Left lobe of liver (tissue), 2 donors: ENCODE measurements around the gene FBRS. TPM values are rescaled to one million over a fixed set of nuclear protein-coding genes. Genes with fewer than 3 reads are reported as not detected.

ENCODE experiments used
- ATAC-seq: fragments of 200-7000 bp; cut with Tn5 transposase; one replicate; pipeline ENCODE4 v1.9.1; 2020; ENCODE audit warnings: mild to moderate bottlenecking, moderate library complexity
- DNase-seq: peaks from one replicate; pipeline ENCODE4 v3.0.0-alpha.2; 2020; ENCODE audit warnings: low spot score
- total RNA-seq: library from RNA; stranded (reverse); gene quantifications from one replicate; pipeline ENCODE4 v1.2.1, GENCODE V29; 2021
- donor health status: DM: no; HTN: no; CAD: no; lungs with moderate emphysema.
- donor health status: DM: no; HTN: yes; CAD: no.

The FBRS gene
- total RNA-seq, 1 donor from 2014 or later = 22.7 TPM

- DNase-seq = no peak
- ATAC-seq = no peak
Measured at GRCh38 chr16:30641378-30641982, 16.8 kb upstream of the FBRS start.

DNA sequence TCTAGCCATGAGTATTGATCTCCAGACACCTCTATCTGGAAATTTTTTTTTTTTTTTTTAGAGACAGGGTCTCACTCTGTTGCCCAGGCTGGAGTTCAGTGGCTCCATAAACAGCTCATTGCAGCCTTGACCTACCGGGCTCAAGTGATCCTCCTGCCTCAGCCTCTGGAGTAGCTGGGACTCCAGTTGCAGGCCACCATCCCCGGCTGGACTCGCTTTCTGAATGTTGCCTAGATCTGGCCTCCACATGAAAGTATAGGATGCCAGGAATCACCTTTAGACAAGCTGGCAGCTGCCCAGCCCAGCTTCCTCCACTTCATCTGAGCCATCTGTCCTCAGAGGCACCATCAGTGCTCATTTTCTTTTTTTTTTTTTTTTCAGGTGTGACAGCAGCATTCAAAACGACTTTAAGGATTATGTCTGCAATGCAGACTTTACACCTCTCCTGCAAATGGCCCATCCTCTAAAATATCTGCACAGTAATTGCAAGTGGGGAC is 13.8 kb upstream of the FBRS start:
- DNase-seq = no peak

GRCh38 chr16:30645727-30646126 is 12.5 kb upstream of the FBRS start:
- ATAC-seq = no peak
- no peak for DNase-seq

More for the DNA sequence above, 13.8 kb upstream of the FBRS start:
- ATAC-seq = no peak

DNA sequence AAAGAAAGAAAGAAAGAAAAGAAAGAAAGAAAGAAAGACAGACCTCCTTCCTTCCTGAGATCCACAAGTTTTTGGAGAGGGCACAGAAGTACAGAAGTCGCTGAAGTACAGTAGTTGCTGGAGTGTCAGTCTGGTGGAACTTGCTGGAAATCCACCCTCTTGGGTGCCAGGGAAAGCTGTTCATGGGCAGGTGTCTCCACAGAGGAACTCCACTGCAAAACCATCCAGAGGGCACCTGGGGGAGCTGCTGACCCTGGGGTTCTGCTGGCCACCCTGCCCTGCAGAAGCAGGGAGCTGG is 11.0 kb upstream of the FBRS start:
- DNase-seq (no peak), ATAC-seq (no peak)

- DNase-seq = no peak
- ATAC-seq = no peak
Measured at GRCh38 chr16:30649725-30650368, 8.4 kb upstream of the FBRS start.

DNA sequence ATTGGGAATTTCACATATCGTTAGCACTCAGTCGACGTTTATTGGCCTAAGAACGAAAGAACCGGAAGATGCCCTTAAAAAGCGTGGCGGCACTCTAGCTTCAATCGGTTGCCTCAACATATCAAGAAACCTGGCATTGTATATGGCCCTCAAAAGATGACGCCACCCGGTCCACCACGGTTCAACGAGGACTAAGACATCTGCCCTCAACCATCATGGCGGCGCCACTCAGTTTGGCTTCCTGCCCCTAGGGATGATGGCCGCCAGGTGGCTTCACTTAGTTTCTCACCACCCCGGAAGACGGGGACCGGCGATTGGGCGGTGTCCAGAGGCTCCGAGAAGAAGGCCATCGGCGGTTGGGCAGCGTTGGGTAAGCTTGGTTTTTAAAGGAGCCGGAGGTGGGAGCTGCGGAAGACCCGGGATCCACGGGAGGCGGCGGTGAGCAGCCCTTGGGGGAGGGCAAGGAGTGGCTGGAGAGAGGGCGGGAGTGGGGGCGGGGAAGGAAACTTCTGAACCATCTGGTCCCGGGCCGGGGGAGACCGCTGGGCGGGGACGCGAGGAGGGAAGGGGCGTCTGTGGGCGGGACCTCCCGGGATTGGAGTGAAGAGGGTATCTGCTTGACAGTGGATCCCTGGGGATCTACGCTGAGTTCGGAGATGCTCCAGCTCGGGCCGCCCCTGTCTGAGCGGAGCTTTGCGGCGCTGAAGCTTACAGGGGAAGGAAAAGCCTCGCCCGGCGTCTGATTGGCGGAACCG is 7.7 kb upstream of the FBRS start, which contains the start of gene PRR14:
PRR14 (plus strand) TSS at position 592 of the 755 bp plus-strand sequence. CDS start 686 bp downstream, outside the sequence.
- peak; percentile 84 for ATAC-seq
- peak; percentile 100 for DNase-seq

- DNase-seq (peak; percentile 76), ATAC-seq (peak; percentile 77)
Measured at GRCh38 chr16:30651124-30652004, 6.9 kb upstream of the FBRS start.

- DNase-seq = no peak
- no peak for ATAC-seq
Measured at GRCh38 chr16:30652005-30652296, 6.3 kb upstream of the FBRS start.

- ATAC-seq = no peak
- DNase-seq = no peak
Measured at GRCh38 chr16:30652718-30653117, 5.5 kb upstream of the FBRS start.

- ATAC-seq (no peak), DNase-seq (no peak)
Measured at GRCh38 chr16:30654856-30655255, 3.4 kb upstream of the FBRS start.

DNA sequence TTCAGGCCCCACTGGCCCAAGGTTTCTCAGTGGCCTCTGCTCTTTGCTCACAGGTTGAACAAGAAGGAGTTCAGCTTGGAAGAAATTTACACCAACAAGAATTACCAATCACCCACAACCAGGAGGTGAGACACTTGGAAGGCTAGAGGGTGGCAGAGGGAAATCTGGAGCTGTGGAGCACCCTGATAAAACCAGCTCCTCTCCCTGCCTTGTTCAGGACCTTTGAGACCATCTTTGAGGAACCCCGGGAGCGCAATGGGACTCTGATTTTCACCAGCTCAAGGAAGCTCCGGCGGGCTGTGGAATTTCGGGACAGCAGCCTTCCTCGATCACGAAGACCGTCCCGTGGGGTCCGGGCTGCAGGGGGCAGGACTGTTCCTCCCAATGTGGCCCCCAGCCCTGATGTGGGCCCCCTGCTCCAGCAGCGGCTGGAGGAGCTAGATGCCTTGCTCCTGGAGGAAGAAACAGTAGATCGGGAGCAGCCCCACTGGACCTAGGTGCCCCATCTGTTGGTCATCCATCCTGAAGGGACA is 2.4 kb upstream of the FBRS start:
- no peak for ATAC-seq
- no peak for DNase-seq

DNA sequence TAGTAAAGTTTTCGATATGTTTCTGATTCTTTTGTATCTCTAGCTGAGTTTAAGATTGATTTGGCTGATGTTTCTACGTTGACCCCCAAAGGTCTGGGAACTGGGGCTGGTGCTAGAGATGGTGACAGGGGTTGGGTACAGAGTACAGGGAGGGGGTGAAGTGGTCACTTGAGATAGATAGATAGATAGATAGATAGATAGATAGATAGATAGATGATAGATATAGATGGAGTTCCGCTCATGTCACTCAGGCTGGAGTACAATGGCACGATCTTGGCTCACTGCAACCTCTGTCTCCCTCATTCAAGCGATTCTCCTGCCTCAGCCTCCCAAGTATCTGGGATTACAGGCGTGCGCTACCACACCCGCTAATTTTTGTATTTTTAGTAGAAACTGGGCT is 1.8 kb upstream of the FBRS start:
- DNase-seq (no peak), ATAC-seq (no peak)

GRCh38 chr16:30656974-30657865 is 1.0 kb upstream of the FBRS start:
- DNase-seq (no peak), ATAC-seq (no peak)

DNA sequence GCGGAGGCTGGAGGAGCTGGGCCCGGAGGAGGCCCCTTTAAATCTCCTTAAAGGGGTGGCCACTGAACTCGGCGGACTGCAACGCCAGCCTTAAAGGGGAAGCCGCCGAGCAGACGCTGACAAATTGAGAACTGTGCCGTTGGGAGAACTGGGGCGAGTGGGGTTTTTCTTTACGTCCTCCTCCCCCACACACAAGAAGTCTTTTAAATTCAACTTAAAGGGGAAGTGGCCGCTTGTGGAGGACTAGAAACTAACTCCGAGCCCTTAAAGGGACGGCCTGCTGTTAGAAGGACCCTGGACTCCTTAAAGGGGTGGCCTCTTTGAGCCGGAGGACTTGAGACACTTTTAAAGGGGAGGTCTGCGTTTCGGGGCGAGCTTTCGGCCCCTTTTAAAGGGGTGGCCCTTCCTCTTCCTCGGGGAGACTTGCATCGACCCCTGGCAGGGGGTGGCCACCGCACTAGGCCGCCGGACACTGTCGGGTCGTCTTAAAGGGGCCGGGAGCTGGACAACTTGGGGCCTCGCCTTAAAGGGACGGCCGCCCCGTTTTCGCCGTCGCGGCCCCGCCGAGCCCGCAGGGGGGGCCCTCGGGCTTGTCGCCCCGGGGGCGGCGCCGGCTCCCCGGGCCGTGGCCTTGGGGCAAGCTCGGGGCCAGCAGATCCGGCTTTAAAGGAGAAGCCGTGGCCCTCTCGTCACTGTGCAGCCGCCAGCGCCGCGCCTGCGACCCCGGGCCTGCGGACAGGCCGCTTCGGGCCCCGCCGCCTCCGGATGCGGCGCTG is 688 bp downstream of the FBRS start:
- DNase-seq (peak; percentile 82), ATAC-seq (peak; percentile 44)

DNA sequence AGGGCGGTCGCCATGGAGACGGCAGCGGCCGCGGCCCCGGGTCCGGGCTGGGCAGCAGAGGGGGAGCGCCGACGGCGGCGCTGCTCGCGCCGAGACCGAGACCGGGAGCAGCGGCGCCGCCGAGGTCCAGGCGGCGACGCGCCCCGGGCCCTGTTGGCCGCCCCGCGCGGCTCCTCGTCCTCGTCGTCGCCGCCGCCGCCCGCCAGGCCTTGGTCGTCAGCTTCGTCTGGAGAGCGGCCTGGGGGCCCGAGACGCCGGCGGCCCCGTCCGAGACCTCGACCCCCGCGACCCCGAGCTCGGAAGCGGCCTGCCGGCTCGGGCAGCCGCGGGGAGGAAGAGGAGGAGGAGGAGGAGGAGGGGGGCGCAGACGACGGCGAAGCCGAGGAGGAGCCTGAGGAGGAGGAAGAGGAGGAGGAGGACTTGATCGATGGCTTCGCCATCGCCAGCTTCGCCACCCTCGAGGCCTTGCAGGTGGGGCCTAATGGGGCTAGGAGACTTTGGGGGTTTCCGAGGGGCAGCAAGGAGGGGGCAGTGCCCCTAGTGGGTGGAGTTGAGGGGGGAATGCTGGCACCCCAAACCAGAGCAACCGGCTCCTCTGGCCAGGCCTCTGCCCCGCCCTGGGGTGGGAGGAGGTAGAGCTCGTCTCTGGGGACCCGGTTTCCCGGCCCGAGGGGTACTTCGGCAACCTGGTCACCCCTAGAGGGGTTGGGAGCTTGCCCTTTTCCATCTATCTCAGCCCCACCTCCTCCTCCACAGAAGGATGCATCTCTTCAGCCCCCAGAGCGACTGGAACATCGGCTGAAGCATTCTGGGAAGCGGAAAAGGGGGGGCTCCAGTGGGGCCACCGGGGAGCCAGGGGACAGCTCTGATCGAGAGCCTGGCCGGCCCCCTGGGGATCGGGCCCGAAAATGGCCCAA is 1.5 kb downstream of the FBRS start:
- ATAC-seq (no peak), DNase-seq (no peak)

- ATAC-seq (no peak), DNase-seq (no peak)
Measured at GRCh38 chr16:30660424-30661261, 2.4 kb downstream of the FBRS start.

DNA sequence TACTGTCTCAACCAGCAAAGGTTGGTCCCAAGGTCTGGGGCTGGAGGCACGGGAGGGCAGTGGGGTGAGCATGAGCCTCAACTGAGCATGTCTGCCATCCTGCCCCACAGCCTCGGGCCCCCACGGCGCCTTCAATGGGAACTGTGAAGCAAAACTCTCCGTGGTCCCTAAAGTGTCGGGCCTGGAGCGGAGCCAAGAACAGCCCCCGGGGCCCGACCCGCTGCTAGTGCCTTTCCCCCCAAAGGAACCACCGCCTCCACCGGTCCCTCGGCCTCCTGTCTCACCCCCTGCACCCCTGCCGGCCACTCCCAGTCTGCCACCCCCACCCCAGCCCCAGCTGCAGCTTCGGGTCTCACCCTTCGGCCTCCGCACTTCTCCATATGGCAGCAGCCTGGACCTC is 4.2 kb downstream of the FBRS start:
- DNase-seq = no peak
- ATAC-seq = no peak
